ENCODE results near the gene GUCY1A2.
"Not testable (repeated sequence)": the region's sequence is repeated elsewhere in the genome, so short reads cannot be mapped to it uniquely, and the experiment has no call there.

Gene GUCY1A2

DNA sequence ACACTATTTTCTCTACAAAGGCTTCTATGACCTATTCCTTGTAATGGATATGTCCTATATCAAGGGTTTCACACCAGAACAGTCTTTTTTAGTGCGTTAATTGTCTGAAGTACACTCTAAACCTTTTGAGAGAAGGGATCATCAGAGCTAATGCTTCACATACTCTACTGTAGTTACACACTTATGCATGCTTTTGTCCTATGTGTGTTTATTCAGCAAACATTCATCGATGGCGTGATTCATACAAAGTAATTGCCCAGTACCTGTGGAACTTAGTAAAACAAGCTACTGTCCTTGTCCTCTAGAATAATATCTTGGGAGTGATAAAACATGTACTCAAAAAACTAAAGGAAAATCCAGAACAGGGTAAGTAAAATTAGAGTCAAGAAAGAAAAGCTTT lies 139.2 kb downstream of the GUCY1A2 start:
- no peak for TF ChIP-seq POLR2A (IDR thresholded peaks at IDR 0.05; ENCODE audit: low read length)
- no peak for TF ChIP-seq GATA1 (IDR thresholded peaks at IDR 0.05; ENCODE audit: low read depth, low read length)
- no peak for DNase-seq

DNA sequence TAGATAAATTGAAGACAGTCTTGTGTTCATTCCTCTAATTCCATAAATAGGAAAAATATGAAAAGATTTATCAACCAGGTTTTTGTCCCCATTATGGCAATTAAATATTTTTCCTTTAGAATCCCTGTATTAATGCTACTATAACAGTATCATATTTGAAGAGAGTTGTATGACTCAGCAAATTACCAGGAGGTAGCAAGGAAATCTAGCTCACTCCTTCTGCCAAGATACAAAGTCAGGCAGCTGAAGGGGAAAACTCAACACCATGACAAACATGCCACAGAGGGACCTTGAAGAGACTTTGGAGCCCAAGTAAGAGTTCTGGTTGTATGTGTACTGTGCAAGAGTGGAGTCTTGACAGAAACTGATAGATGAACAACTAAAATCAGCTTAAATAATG lies 143.3 kb downstream of the GUCY1A2 start:
- TF ChIP-seq GATA1 (IDR thresholded peaks at IDR 0.05; ENCODE audit: low read depth, low read length) (no peak), POLR2A (IDR thresholded peaks at IDR 0.05; ENCODE audit: low read length) (no peak)
- DNase-seq = no peak

DNA sequence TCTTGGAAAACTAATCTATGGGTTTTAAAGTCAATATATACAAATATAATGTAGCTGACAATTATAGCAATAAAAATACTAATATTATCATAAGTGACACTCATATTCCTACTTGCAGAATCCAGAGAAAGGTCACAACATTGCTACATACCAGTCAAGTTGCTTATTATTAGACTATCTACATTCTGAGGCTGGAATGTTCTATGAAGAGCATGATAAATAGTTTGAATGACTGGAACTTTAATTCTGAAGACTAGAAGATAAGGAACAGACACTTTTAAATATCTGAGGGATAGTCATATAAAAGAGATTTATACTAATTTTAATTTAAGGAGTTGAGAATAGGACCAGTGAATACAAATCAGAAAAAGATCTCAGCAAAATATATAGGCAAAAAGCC lies 146.0 kb downstream of the GUCY1A2 start:
- no peak for TF ChIP-seq GATA1 (IDR thresholded peaks at IDR 0.05; ENCODE audit: low read depth, low read length)
- DNase-seq = no peak

DNA sequence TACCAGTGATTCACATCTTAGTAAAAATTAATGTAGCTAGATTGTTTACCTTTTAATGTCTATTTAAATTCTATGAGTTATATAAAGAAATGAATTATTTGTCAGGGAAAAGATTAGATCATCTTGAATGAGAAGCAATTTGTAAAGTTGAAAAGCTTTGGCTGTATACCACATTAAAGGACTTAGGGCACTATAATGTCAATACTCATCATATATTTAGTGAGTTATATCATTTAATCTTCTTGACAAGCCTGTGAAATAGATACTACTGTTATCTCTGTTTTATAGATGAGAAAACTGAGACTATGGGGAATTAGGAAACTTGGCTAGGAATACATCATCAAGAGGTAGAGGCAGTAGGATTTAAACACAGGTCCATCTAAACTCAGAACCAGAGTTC lies 160.1 kb downstream of the GUCY1A2 start:
- DNase-seq = no peak
- no peak for TF ChIP-seq GATA1 (IDR thresholded peaks at IDR 0.05; ENCODE audit: low read depth, low read length)
- no peak for TF ChIP-seq POLR2A (IDR thresholded peaks at IDR 0.05; ENCODE audit: low read length)

DNA sequence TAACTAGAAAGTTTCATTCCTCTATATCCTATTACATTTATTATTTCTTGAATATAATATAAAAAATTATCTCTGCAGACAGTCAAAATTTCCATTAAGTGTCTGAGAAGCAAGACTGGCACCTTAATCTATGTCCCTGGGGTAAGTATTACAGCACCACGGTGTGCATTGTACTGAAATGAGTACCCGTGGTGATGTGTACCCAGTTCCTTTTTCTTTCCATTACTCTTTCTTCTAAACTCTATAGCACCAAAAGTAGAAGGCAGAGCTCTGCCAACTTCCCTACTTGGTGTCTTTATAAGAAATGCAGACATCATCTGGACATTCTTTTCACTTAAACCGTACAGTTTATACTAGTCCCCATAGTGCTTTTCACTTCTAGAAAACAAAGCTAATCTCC lies 161.7 kb downstream of the GUCY1A2 start:
- TF ChIP-seq GATA1 (IDR thresholded peaks at IDR 0.05; ENCODE audit: low read depth, low read length) (no peak), POLR2A (IDR thresholded peaks at IDR 0.05; ENCODE audit: low read length) (no peak)
- no peak for DNase-seq

DNA sequence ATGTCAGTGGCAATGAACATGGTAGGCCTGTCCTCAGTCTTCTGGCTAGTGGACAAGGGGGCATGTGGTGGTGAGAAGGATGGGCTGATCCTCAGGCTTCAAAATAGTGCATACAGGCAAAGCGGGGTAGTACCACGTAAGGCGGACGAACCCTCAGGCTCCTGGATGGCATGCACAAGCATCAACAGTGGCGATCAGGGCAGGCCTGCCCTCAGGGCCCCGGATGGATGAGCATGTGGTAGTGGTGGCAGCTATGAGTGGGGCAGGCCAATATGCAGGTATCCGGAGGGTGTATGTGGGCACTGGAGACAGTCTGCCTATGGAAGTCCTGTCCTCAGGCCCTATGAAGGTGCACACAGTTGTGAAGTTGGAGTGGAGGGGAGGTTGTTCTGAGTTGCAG lies 163.8 kb downstream of the GUCY1A2 start:
- no peak for DNase-seq
- no peak for TF ChIP-seq GATA1 (IDR thresholded peaks at IDR 0.05; ENCODE audit: low read depth, low read length)
- no peak for TF ChIP-seq POLR2A (IDR thresholded peaks at IDR 0.05; ENCODE audit: low read length)

DNA sequence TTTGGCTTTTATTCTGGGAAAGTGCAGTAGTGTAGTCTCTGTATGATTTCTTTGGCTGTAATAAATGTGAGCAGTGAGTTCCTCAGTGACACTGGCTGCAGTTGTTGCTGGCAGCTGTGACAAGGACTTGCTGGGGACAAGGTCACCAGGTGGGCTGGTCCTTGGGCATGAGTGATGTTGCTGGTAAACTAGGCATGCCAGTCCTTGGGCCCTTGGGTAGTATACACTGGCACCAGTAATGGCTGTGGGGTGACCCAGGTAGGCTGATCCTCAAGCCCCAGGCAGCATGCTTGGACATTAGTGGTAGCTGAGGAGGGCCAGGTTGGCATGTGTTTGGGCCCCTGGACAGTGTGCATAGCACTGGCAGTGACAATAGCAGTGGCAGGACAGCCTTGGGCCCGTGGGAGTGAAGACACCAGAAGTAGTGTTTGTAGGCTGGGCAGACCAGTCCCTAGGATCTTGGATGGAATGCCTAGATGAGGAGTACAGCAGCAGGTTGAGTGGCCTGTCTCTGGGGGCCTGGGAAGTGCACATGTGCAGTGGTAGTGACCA lies 164.3 kb downstream of the GUCY1A2 start:
- TF ChIP-seq POLR2A (IDR thresholded peaks at IDR 0.05; ENCODE audit: low read length) = no peak
- TF ChIP-seq GATA1 (IDR thresholded peaks at IDR 0.05; ENCODE audit: low read depth, low read length) = no peak
- no peak for DNase-seq

DNA sequence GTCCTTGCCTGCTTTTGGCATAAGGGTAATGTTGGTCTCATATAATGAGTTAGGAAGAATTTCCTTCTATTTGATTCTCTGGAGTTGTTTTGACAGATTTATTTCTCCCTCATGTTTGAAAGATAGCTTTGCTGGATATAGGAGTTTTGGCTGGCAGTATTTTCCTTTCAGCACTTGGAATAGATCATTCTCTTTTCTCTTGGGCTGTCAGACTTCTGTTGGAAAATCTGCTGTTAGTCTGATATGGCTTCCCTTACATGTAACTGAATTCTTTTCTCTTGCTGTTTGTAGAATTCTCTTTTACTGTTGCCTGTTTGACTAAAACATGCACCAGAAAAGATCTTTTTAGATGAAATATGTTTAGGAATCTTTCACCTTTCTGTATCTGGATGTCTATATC lies 165.5 kb downstream of the GUCY1A2 start:
- no peak for TF ChIP-seq GATA1 (IDR thresholded peaks at IDR 0.05; ENCODE audit: low read depth, low read length)
- no peak for TF ChIP-seq POLR2A (IDR thresholded peaks at IDR 0.05; ENCODE audit: low read length)
- no peak for DNase-seq

DNA sequence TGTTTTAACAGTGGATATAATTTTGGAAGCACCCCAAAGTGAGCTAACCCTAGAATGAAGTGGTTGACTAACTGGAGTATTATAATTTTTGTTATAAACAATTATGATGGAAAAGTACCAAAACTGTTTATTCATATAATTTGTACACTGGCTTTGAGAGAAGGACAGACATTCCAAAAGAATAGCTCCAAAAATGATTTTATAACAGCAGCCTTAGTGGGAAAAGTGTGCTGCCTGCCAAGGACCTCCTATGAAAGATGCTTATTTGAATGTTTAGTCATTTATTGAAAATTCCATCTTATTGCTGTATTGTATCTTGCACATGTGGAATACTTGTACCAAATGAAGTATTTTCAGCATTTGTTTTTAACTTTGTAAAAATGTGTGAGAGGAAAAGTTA lies 169.8 kb downstream of the GUCY1A2 start:
- no peak for DNase-seq
- TF ChIP-seq POLR2A (IDR thresholded peaks at IDR 0.05; ENCODE audit: low read length) (no peak), GATA1 (IDR thresholded peaks at IDR 0.05; ENCODE audit: low read depth, low read length) (no peak)

DNA sequence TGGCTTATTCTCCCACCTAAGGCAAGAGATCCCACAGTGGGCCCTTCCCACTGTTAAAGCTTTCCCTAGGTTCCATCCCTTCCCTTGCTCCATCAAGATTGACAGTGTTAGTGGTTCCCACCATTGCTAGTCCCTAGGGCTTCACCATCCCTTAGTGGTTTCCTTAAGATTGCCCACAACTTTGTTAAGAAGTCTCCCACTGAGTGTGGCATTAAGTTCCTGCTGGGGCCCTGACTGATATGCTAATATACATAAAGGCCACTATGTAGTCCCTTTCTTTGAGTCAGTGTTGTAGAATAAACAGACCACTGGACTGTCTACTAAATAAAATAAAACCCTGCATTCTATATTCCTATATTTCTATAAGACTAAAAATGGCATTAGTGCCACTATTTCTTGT lies 176.1 kb downstream of the GUCY1A2 start:
- TF ChIP-seq GATA1 (IDR thresholded peaks at IDR 0.05; ENCODE audit: low read depth, low read length) = no peak
- no peak for TF ChIP-seq POLR2A (IDR thresholded peaks at IDR 0.05; ENCODE audit: low read length)
- no peak for DNase-seq

DNA sequence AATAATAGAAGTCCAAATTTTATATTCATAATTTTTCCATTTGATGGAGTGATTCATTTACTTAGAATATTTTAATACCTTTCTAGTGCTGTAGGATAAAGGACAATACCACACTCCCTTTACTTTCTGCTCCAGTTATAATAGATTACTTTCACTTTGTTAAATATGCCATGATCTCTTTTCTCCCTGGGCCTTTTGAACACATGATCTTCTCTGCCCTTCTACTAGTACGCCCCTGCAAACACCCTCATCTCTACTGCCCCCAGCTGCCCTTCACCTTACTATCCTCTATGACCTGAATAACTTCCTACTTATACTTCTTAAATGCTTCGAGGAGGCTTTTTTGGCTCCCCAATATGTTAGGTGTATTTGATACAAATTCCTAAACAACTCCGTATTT lies 177.3 kb downstream of the GUCY1A2 start:
- DNase-seq = no peak
- no peak for TF ChIP-seq POLR2A (IDR thresholded peaks at IDR 0.05; ENCODE audit: low read length)
- no peak for TF ChIP-seq GATA1 (IDR thresholded peaks at IDR 0.05; ENCODE audit: low read depth, low read length)

DNA sequence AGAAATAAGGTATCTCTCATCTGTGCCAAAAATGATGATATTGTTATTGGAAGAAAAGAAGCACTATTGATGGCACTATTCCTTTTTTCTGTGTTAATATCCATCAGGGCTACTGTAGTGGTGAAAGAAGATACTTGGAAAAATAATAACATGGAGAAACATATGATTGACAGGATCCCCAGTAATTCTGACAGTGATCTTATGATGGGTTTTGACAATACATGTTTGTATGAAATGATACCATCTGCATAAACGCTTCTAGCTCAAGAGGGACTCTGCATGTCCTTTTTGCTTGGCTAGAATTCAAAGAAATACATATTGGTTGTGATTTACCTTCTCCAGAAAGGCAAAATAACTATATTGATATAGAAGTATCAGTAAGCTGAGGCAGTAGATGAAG lies 178.1 kb downstream of the GUCY1A2 start:
- no peak for TF ChIP-seq POLR2A (IDR thresholded peaks at IDR 0.05; ENCODE audit: low read length)
- no peak for TF ChIP-seq GATA1 (IDR thresholded peaks at IDR 0.05; ENCODE audit: low read depth, low read length)
- DNase-seq = no peak

DNA sequence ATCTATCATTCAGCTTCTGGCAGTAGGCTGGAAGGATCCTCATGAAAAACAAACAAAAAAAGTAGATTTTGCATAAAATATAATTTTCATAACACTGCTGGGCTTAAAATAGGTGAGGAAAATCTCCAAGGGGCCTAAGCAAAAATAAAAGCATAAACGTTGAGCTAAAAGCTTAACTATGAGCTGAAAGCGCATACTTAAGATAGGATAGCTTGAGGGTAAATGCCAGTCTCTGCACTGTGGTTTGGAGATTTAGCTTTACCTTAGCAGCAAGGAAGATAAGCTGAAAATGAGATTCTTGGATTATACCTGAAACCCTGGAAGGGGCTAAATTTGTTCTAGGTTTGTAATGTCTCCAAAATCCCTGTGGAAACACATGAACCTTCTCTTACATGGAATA lies 183.7 kb downstream of the GUCY1A2 start:
- no peak for DNase-seq

DNA sequence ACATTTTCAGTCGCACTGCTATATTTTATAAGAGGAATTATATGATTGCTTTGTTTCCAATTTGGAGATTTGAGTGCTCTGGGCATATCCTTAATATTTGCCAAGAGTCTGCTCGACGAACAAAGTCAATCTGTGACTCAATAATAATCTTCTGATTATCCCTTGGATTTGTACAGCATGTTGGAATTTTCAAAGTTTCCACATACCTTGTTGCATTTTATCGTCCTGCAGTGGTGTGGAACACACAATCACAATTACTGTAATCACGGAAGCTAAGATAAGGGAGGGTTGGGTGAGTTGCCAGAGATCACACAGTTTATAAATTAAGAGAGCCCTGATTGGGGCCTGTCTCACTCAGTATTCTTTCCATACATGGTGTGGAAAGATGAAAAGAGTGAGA lies 189.3 kb downstream of the GUCY1A2 start:
- no peak for TF ChIP-seq GATA1 (IDR thresholded peaks at IDR 0.05; ENCODE audit: low read depth, low read length)
- no peak for TF ChIP-seq POLR2A (IDR thresholded peaks at IDR 0.05; ENCODE audit: low read length)
- no peak for DNase-seq

More for the DNA sequence above, 183.7 kb downstream of the GUCY1A2 start:
- TF ChIP-seq GATA1 (IDR thresholded peaks at IDR 0.05; ENCODE audit: low read depth, low read length) (no peak), POLR2A (IDR thresholded peaks at IDR 0.05; ENCODE audit: low read length) (no peak)

DNA sequence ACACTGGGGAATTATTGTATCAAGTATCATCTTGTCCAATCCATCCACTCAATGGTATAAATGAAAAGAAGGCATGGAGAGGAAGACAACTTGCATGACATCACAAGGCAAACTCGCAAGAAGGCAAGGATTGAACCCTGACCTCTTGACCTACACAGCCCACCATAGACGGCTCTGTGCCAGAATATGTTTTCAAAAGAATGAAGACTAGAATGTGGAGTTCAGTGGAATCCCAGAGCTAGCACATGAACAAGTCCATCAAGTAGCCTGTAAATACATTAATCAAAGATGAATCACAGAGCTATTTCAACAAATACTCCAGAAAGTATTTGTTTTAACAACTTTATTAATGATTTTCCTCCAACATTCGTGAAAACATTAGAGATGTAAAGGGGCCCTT lies 189.7 kb downstream of the GUCY1A2 start:
- no peak for DNase-seq
- TF ChIP-seq GATA1 (IDR thresholded peaks at IDR 0.05; ENCODE audit: low read depth, low read length) = no peak
- TF ChIP-seq POLR2A (IDR thresholded peaks at IDR 0.05; ENCODE audit: low read length) = no peak

DNA sequence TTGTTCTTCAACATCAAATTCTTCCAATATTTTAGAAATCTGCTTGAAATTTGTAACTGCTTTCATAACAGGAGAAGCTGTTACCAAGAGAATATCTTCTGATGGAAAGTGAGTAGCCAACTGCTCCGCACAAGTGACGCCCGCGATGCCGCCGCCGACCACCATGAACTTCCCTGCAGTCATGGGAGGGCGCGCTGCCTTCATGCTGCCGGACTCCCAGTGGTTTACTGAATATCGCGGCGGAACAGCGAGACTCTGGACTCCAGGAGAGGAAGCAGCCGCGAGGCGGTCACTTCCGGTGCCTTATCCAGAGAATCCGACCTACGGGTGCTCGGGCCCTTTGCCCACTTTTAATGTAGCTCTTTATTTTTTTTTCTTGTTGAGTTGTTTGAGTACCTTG lies 190.6 kb downstream of the GUCY1A2 start:
- TF ChIP-seq GATA1 (IDR thresholded peaks at IDR 0.05; ENCODE audit: low read depth, low read length) (no peak), POLR2A (IDR thresholded peaks at IDR 0.05; ENCODE audit: low read length) (no peak)
- no peak for DNase-seq

DNA sequence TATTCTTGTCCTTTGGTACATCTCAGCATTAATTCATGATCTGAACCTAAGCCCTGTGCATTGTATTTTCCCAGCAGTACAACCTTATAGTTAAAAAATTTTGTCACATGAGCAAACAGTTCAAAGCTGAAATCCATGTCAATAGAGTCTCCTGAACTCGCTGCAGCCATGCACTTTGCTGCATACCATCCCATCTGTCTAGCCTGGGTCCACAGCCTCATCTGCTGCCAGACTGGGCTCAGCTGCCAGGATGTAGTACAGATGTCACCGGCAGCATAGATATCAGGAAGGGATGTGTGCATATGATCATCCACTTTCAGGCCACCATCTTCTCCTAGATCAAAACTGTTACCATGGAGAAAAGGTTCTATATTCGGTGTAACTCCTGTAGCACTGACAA lies 191.7 kb downstream of the GUCY1A2 start:
- not testable (repeated sequence) for DNase-seq

Data from erythroblast (primary cell).